ENCODE measurements around the gene ATR. TPM values are rescaled to one million over a fixed set of nuclear protein-coding genes. Genes with fewer than 3 reads are reported as not detected.

Gene ATR
- total RNA-seq, 1 experiment from 2014 or later, result 15.8 TPM

- Histone ChIP-seq H2BK15ac (ENCODE audit: low read depth, low read length) (no peak overlapping the region), H3K27ac (ENCODE audit: insufficient read length, low read depth, low read length) (no peak overlapping the region), H4K20me1 (ENCODE audit: control insufficient read depth, insufficient read depth, insufficient read length) (no peaks in the 10 kb centered on the region), H2BK120ac (ENCODE audit: low read depth, low read length, poor library complexity, severe bottlenecking) (no peak overlapping the region), H2AK5ac (ENCODE audit: insufficient read length, low read length) (no peak overlapping the region), H3K4me1 (ENCODE audit: insufficient read depth, low read length) (no peaks in the 10 kb centered on the region), H3K79me1 (ENCODE audit: insufficient read depth, low read depth, low read length, poor library complexity, severe bottlenecking) (no peaks in the 10 kb centered on the region), H4K5ac (ENCODE audit: insufficient read length, low read depth, low read length) (no peak overlapping the region), H2BK12ac (ENCODE audit: insufficient read length, low read depth, low read length) (no peak overlapping the region), H3K23me2 (ENCODE audit: insufficient read length, low read depth, low read length, poor library complexity, severe bottlenecking) (no peaks in the 10 kb centered on the region), H3K23ac (ENCODE audit: insufficient read length, low read depth, low read length) (no peak overlapping the region), H3K4ac (ENCODE audit: low read depth, low read length) (no peak overlapping the region), H3K4me2 (ENCODE audit: insufficient read depth, insufficient read length, low read length) (no peak overlapping the region), H4K91ac (ENCODE audit: insufficient read length, low read depth, low read length) (no peak overlapping the region), H3K56ac (ENCODE audit: insufficient read length, low read depth, low read length) (no peak overlapping the region), H4K8ac (replicated peaks; ENCODE audit: insufficient read length, low read depth, low read length) (no peak overlapping the region), H3K79me2 (ENCODE audit: insufficient read depth, low read length) (no peaks in the 10 kb centered on the region), H3T11ph (ENCODE audit: low read length) (no peak overlapping the region), H3K27me3 (ENCODE audit: insufficient read depth, low read length) (no peaks in the 10 kb centered on the region), H3K9me3 (ENCODE audit: control insufficient read depth, low read depth, low read length) (no peaks in the 10 kb centered on the region), H2AFZ (ENCODE audit: low read length) (no peak overlapping the region), H2BK20ac (ENCODE audit: low read depth, low read length, poor library complexity, severe bottlenecking) (no peak overlapping the region), H3K14ac (ENCODE audit: insufficient read depth, low read length) (no peak overlapping the region), H3K9ac (ENCODE audit: extremely low read depth, insufficient read length, low read length) (no peak overlapping the region), H2BK5ac (ENCODE audit: insufficient read length, low read length) (no peak overlapping the region), H3K18ac (ENCODE audit: insufficient read length, low read depth, low read length) (no peak overlapping the region)
- TF ChIP-seq CTCF (conservative IDR thresholded peaks at IDR 0.05), result no peak
- Mint-ChIP-seq H3K27me3 (ENCODE audit: low read depth) (no peaks in the 10 kb centered on the region), H3K36me3 (ENCODE audit: insufficient read depth in 1 of 3, low read depth in 3 of 3) (peaks cover 8 to 30% (median 27%) of the 10 kb centered on the region in 3 experiments; a peak in 6 of 7 replicates), H3K4me1 (no peaks in the 10 kb centered on the region), H3K27ac (no peak overlapping the region), H3K4me3 (no peak overlapping the region), H3K9me3 (no peaks in the 10 kb centered on the region)
- no CpG with 5 or more reads among the region's 2 CpGs for WGBS (ENCODE audit: extremely low coverage, insufficient read length, low lambda C conversion rate)
- no peak for DNase-seq
These were observed 79.9 kb downstream of the ATR start for GRCh38 chr3:142498397-142499180.

Data from H9 (cell line).